Common myeloid progenitor, CD34-positive (primary cell): ENCODE data around the gene DNAJC15.
"Not testable (repeated sequence)": the region's sequence is repeated elsewhere in the genome, so short reads cannot be mapped to it uniquely, and the experiment has no call there.

Experiments
- CTCF ChIA-PET: fragments of 350-600 bp; sonication (Branson Sonifier 250); formaldehyde crosslinking; loops from one replicate; lab custom pipeline; 2021; ENCODE audit warnings: antibody characterized with exemption; lab: Charles Lee
- POLR2A ChIA-PET: fragments of 350-600 bp; sonication (Branson Sonifier 250); formaldehyde crosslinking; loops from one replicate; lab custom pipeline; 2021; ENCODE audit warnings: antibody characterized with exemption; lab: Charles Lee
- DNase-seq, 3 donors: peaks; one replicate each; pipeline versions ENCODE4 v3.0.0 to v3.0.0-alpha.2; 2013
- H3K27ac ChIP-seq, 2 experiments: 1 replicate in 1 of 2; 2 replicates in 1 of 2; pipeline ENCODE4 v1.7.0; 2013; ENCODE audit warnings: inconsistent platforms in 2 of 2, low read length in 2 of 2, mild to moderate bottlenecking in 2 of 2, low read depth in 1 of 2, moderate library complexity in 1 of 2; ENCODE audit not compliant: severe bottlenecking in 2 of 2, insufficient read depth in 1 of 2, poor library complexity in 1 of 2
- H3K27me3 ChIP-seq, 5 experiments: replicated peaks in 2 of 5; 1 replicate in 3 of 5; 2 replicates in 2 of 5; pipeline versions ENCODE4 v1.6.1 to v1.7.0; 2013; ENCODE audit warnings: low read length in 4 of 5, mild to moderate bottlenecking in 2 of 5, moderate library complexity in 2 of 5, inconsistent platforms in 1 of 5; ENCODE audit not compliant: insufficient read depth in 5 of 5, control insufficient read depth in 4 of 5
- H3K36me3 ChIP-seq, 4 experiments: 1 replicate in 2 of 4; 2 replicates in 2 of 4; pipeline versions ENCODE4 v1.6.1 to v1.7.0; 2013; ENCODE audit warnings: low read length in 3 of 4, control low read depth in 1 of 4, mild to moderate bottlenecking in 1 of 4; ENCODE audit not compliant: control insufficient read depth in 4 of 4, insufficient read depth in 4 of 4
- H3K4me1 ChIP-seq, 4 experiments: 1 replicate in 3 of 4; 2 replicates in 1 of 4; pipeline versions ENCODE4 v1.6.1 to v1.7.1; 2013; ENCODE audit warnings: low read length in 3 of 4, mild to moderate bottlenecking in 3 of 4, control low read depth in 1 of 4, inconsistent platforms in 1 of 4, moderate library complexity in 1 of 4; ENCODE audit not compliant: control insufficient read depth in 4 of 4, insufficient read depth in 4 of 4; ENCODE audit errors: control extremely low read depth in 1 of 4
- H3K4me3 ChIP-seq, 7 experiments: 1 replicate in 4 of 7; 2 replicates in 3 of 7; pipeline versions ENCODE4 v1.5.1 to v1.7.0; 2013; ENCODE audit warnings: mild to moderate bottlenecking in 7 of 7, low read length in 6 of 7, moderate library complexity in 6 of 7, inconsistent platforms in 2 of 7, low read depth in 2 of 7, control low read depth in 1 of 7; ENCODE audit not compliant: insufficient read depth in 4 of 7, control insufficient read depth in 1 of 7; ENCODE audit errors: extremely low read depth in 1 of 7
- H3K9me3 ChIP-seq, 5 experiments: 1 replicate in 4 of 5; 2 replicates in 1 of 5; pipeline versions ENCODE4 v1.6.1 to v1.7.1; 2013; ENCODE audit warnings: low read length in 4 of 5, mild to moderate bottlenecking in 2 of 5, inconsistent platforms in 1 of 5, low read depth in 1 of 5, moderate library complexity in 1 of 5; ENCODE audit not compliant: control insufficient read depth in 4 of 5, insufficient read depth in 2 of 5; ENCODE audit errors: control extremely low read depth in 1 of 5
- WGBS: methylation state at CpG from one replicate; pipeline ENCODE4 v1.1.5; 2013; ENCODE audit not compliant: insufficient coverage; 5-methylcytosine and 5-hydroxymethylcytosine counted together

DNAJC15 gene

DNA sequence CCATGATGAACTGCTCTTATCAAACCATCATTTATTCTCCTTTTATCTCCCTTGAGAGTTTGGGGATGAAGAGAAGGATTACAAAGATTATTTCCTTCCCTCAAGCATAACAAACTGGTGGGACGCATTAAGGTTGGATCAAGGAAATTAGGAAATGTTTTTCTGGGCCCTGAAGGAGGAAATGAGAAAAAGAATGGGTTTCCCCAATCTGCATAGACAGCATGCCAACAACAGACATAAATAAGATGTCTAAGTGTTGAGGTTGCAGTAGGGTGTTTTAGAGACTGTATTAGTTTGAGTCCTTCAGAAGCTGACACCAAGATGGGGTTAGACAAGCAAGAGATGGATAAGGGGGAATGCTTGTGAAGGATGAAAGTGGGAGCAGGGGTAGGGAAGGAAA is 38.7 kb upstream of the DNAJC15 start:
- Histone ChIP-seq H3K27ac (no peak overlapping the region), H3K27me3 (no peaks in the 10 kb centered on the region), H3K9me3 (peaks cover 0 to 6% (median 0%) of the 10 kb centered on the region in 5 experiments), H3K4me1 (peaks cover 0 to 3% (median 0%) of the 10 kb centered on the region in 4 experiments), H3K4me3 (no peak overlapping the region), H3K36me3 (peaks cover 0 to 10% (median 0%) of the 10 kb centered on the region in 4 experiments)
- no peak for DNase-seq
- ChIA-PET CTCF (interaction anchor here (1.3 to 1.7 kb wide), 2 partner anchors 11 to 13 kb away, joined by 3 to 4 read pairs; no protein-coding TSS in a partner anchor), POLR2A (interaction anchor here (0.6 to 0.8 kb wide), 2 partner anchors 21 to 153 kb away, joined by 3 to 6 read pairs; no protein-coding TSS in a partner anchor)
- whole genome bisulfite sequencing: no CpG with 5 or more reads among the region's 1 CpG

DNA sequence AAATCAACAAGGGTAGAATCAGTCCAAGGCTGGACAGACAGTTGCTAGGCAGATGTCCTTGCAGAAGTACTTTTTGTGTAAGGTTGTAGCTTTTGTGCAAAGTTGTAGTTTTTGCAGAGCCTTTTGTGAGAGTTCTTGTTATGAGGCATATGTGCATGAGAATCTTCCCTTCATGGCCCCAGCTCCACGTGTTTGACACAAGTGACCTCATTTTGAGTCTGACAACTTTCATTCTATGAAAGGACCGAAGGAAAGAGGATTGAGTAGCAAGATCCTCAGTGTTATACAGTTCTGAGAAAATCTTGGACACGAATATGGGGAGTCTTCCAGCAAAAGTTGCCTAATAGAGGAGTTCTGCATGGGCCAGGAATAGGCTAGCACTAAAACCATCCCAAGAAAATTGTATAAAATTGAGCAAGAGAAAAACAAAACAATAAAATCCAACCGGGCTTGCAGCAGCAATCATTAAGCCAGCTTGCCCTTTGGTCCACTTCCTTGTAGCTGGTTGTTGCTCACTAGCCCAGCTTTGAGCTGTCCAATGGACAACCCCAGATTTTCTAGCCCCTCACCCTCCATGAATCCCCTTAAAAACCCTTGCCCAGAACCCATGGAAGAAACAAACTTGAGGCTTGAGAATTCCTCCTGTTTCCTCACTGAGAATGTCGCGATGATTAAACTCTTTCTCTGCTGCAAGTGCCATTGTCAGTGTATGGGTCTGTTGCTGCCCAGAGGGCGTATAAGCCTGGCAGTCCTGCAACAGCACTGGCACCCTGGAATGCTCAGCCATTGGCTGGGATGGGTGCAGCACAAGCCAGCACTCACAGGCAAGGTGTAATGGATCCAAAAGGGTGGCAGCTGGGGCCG is 37.8 kb upstream of the DNAJC15 start:
- CTCF ChIA-PET: interaction anchor here (1.3 to 1.7 kb wide), 2 partner anchors 12 to 14 kb away, joined by 3 to 4 read pairs; no protein-coding TSS in a partner anchor
- no peak overlapping the region for H3K27ac ChIP-seq
- H3K36me3 ChIP-seq: peaks cover 0 to 8% (median 0%) of the 10 kb centered on the region in 4 experiments
- over 99% methylated on average over 7 of the region's 8 CpGs for WGBS
- no peak overlapping the region for H3K4me3 ChIP-seq
- peaks cover 0 to 6% (median 0%) of the 10 kb centered on the region in 5 experiments for H3K9me3 ChIP-seq
- no peak for DNase-seq
- H3K27me3 ChIP-seq: no peaks in the 10 kb centered on the region
- H3K4me1 ChIP-seq: peaks cover 0 to 10% (median 6%) of the 10 kb centered on the region in 4 experiments
- POLR2A ChIA-PET: interaction anchor here (0.6 to 0.8 kb wide), 2 partner anchors 20 to 152 kb away, joined by 3 to 6 read pairs; no protein-coding TSS in a partner anchor

DNA sequence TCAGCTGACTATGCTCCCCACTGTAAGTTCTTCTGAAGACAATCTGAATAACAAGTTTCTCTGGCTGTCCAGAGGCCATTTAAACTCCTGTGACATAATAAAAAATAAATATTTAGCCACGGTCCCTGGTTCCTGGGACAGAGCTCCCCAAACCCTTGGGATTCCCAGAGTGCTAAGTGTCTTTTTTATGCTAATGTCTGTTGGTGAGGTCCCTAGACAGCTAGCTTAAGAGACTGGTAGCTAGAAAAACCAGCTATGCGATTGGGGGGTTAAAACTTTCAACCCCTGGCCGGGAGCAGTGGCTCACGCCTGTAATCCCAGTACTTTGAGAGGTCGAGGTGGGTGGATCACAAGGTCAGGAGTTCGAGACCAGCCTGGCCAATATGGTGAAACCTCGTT is 37.2 kb upstream of the DNAJC15 start:
- H3K27ac ChIP-seq: no peak overlapping the region
- no peak for DNase-seq
- peaks cover 0 to 6% (median 0%) of the 10 kb centered on the region in 5 experiments for H3K9me3 ChIP-seq
- no CpG with 5 or more reads among the region's 7 CpGs for WGBS
- ChIA-PET CTCF (interaction anchor here (1.7 kb wide), 1 partner anchor 15 kb away, joined by 4 read pairs; no protein-coding TSS in a partner anchor), POLR2A (no interaction called here)
- H3K4me3 ChIP-seq: no peak overlapping the region
- H3K4me1 ChIP-seq: peaks cover 5 to 16% (median 12%) of the 10 kb centered on the region in 4 experiments
- peaks cover 0 to 8% (median 0%) of the 10 kb centered on the region in 4 experiments for H3K36me3 ChIP-seq
- no peaks in the 10 kb centered on the region for H3K27me3 ChIP-seq

DNA sequence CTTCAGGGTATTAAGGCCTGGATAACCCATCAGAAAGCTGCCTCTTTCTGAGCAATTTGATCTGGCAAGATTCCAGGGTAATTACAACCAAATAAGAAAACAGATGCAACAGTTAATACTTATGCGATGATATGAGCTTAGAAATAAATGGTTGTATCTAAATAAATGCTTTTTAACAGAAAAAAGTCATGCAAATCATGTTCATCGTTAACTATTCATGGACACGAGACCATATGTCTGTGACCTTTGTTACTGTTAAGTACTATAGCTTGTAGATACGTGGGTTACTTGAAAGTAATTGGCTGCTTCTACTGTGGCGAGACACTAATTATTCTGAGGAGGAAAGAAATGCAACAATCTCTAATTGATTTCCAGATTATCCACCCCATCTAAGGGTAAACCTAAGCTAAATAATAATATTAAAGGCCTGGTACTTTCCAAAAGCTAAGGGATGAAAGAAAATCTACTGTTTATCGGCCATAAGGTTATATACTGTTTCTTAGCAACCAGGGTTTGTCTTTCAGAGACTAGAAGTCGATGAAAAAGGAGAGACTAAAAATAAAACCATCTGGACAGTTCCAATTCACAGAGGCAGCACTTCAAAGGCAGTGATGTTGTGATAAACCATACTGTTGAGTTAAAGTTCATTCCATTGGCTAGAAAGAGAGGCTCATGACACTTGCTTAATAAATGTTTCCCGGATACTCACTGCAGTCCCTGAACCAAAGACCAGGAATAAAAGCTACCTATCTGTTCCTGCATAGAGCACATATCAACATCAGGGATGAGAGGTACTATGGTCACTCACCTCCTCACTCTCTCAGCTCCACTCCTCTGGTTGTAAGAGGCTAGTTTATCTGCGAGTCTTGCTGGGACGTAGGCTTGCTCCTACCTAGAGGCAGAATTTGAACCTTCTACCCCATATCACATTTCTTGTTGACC is 32.8 kb upstream of the DNAJC15 start:
- CTCF ChIA-PET: interaction anchor here (0.6 to 4.1 kb wide), 3 partner anchors 15 to 21 kb away, joined by 3 to 22 read pairs (median 4); no protein-coding TSS in a partner anchor
- Histone ChIP-seq H3K36me3 (no peaks in the 10 kb centered on the region), H3K27ac (peak overlapping the region; percentile 28 to 95), H3K4me3 (peak overlapping the region in 6 of 7 experiments; percentile 38 to 87 (median 81)), H3K9me3 (no peaks in the 10 kb centered on the region), H3K27me3 (no peaks in the 10 kb centered on the region), H3K4me1 (peaks cover 16 to 30% (median 21%) of the 10 kb centered on the region in 4 experiments)
- WGBS: 52% methylated on average over 4 of the region's 10 CpGs
- POLR2A ChIA-PET: interaction anchor here (0.5 to 1.1 kb wide), 2 partner anchors 33 to 1675 kb away, joined by 3 to 4 read pairs; partner anchors contain the start of gene DNAJC15
- peak in 2 of 3 donors; percentile 50 to 53 for DNase-seq

DNA sequence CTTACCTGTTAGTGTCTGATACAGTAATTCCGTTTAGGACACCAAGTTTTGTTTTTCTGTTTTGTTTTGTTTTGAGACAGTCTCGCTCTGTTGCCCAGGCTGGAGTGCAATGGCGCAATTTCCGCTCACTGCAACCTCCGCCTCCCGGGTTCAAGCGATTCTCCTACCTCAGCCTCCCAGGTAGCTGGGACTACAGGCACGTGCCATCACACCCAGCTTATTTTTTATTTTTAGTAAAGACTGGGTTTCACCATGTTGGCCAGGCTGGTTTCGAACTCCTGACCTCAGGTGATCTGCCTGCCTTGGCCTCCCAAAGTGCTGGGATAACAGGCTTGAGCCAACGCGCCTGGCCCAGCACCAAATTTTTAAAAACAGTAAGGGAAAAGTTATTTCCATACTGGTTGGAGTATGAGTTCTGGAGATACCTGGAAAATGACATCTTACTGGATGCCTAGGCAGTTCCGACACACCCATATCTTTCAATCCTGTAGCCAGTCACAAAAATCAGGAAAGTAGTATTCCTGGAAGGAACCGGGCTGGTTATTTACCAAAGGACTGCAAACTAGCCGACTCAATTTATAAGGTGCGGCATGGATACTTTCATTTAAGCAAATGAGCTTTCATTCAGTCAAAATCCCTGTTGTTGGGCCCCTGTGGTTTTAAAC is 32.0 kb upstream of the DNAJC15 start:
- H3K4me3 ChIP-seq: peak overlapping the region; percentile 64 to 87 (median 82)
- CTCF ChIA-PET: interaction anchor here (0.6 to 4.1 kb wide), 7 partner anchors 9 to 23 kb away, joined by 3 to 22 read pairs (median 3); no protein-coding TSS in a partner anchor
- peak overlapping the region; percentile 73 to 95 for H3K27ac ChIP-seq
- not testable (repeated sequence) for H3K9me3 ChIP-seq, H3K36me3 ChIP-seq, H3K27me3 ChIP-seq, DNase-seq
- H3K4me1 ChIP-seq: peaks cover 16 to 30% (median 21%) of the 10 kb centered on the region in 4 experiments
- POLR2A ChIA-PET: interaction anchor here (1.0 to 1.1 kb wide), 2 partner anchors 32 to 57 kb away, joined by 3 to 4 read pairs; partner anchors contain the start of gene DNAJC15
- WGBS: 68% methylated on average over 11 of the region's 15 CpGs
